ENCODE results near the gene FOXP1.

Gene FOXP1

DNA sequence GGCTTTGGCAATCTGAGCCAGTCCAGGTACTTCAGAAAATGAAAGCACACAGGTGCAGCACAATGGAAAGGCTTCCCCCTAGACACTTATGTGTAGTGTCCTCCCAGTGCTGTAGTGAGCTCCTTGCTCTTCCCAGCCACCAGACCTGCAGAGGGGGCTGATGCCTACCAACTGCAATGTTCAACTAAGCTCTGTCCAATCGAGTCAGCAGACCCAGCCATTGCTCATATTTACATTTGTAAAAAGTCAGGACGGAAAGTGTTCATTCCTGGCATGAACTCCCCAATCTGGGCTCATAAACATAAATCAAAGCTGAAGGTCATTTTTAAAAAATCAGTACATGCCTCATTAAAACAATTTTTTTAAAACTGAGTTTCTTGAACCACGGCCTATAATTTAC lies 73.0 kb downstream of the FOXP1 start:
- no peak for DNase-seq (ENCODE audit: low read depth in 3 of 3, low spot score in 1 of 3)

DNA sequence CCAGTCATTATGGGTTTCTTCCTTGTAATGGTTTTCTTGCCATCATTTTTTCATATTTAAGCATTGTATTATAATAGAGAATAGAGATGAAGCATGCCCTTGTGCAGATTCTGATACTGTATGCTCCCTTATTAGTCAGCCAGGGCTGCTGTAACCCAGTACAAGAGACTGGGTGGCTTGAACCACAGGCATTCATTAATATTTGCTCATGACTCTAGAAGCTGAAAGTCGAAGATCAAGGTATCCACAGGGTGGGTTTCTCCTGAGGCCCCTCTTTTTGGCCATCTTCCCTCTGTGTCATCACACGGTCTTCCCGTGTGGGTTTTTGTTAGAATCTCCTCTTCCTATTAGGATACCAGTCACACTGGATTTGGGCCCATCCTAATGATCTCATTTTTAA lies 74.5 kb downstream of the FOXP1 start:
- DNase-seq (ENCODE audit: low read depth in 3 of 3, low spot score in 1 of 3), result no peak

DNA sequence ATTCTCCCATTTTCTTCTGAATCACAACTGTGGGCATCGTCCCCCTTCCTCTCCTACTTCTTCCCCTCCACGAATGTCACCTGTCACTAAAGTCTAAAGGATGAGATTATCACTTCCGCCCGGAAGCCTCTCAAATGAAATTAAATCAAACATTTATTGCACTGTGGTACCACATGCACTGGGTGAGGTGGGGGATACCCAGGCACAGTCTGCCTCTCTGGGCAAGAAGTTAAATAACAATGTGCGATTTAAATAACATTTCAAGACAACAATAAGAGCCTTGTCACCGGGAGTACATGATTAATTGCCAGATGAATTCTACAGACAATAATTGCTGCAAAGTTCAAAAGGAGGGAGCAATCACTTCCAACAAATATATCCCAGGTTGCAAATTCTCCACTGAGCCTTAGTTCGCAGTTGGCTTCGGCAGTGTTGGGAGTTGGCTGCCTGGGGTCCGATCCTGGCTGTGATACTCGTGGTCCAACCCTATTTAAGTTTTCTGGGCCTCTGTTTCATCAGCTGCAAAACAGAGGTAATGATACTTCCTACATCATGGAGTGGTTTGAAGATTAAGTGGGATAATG lies 77.7 kb downstream of the FOXP1 start:
- no peak for DNase-seq (ENCODE audit: low read depth in 3 of 3, low spot score in 1 of 3)

- DNase-seq (ENCODE audit: low read depth in 3 of 3, low spot score in 1 of 3), result no peak
Observed at GRCh38 chr3:71504250-71505036, 79.1 kb downstream of the FOXP1 start.

DNA sequence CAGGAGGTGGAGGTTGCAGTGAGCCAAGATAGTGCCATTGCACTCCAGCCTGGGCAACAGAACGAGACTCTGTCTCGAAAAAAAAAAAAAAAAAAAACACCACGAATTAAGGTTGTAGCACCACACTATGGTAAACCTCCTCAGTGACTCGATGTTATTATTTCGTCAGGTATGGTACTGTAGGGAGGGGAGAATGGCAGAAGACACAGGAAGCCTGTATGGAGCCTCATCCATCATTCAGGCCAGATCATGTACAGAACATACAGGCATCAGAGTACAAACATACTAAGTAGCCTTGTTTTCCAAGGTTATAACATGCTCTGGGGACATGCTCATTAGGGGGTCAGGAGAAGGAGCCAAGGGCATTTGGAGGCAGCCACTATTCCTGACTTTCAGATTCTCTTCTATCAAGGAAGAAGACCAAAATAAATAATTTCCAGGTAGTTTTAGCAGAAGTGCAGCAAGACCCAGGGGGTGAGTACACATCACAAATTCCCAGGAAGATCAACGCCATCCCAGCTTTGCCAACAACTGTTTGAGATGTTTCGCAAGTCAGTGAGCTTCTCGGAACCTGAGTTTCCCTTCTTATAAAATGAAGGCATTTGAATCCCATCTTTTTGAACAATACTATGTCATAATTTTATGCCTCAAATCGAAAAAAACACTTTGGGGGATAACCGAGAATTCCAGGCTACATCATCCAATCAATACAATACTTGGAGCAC lies 79.8 kb downstream of the FOXP1 start:
- no peak for DNase-seq (ENCODE audit: low read depth in 3 of 3, low spot score in 1 of 3)

GRCh38 chr3:71502066-71502625 lies 81.4 kb downstream of the FOXP1 start:
- DNase-seq (ENCODE audit: low read depth in 3 of 3, low spot score in 1 of 3), result no peak

DNA sequence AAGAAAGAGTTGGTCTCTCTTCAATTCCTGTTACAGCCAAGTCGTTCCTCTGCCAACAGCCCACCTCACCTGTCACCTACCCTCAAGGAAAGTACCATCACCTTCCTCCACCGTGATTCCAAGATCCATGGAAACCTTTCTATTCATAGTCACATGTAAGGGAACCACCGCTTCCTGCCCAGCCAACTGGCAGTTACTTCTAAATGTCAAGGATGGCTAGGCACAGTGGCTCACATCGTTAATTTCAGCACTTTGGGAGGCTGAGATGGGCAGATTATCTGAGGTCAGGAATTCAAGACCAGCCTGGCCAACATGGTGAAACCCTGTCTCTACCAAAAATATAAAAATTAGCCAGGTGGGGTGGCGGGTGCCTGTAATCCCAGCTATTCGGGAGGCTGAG lies 82.8 kb downstream of the FOXP1 start:
- DNase-seq (ENCODE audit: low read depth in 3 of 3, low spot score in 1 of 3), result no peak

DNA sequence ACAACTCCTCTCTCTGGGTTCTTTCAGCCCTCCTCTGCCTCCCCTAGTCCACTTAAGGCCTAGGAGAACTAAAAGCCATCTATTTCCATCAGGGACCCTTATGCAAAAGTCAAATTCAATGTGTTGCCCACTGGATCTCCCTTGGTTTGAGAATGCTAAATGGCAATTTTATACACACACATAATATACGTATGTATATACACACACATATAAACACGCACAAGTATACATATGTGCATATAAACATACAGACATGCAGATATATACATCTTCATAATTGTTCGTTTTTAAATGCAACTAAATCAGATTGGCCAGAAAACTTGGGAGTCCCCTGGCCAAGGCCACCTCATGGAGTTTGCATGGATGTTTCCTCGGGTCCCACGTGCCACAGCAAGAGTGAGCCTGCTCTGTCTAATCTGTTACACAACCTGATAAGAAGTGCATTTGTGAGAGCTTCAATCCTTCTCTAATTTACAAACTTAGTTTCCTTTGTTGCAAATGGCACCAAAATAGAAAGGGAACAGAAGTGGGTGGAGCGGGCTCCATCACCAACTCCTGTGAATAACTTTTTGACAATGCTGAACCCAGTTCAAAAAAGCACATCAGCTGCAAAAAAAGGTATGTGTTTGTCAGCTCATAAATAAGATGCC lies 84.2 kb downstream of the FOXP1 start:
- DNase-seq (ENCODE audit: low read depth in 3 of 3, low spot score in 1 of 3), result no peak

DNA sequence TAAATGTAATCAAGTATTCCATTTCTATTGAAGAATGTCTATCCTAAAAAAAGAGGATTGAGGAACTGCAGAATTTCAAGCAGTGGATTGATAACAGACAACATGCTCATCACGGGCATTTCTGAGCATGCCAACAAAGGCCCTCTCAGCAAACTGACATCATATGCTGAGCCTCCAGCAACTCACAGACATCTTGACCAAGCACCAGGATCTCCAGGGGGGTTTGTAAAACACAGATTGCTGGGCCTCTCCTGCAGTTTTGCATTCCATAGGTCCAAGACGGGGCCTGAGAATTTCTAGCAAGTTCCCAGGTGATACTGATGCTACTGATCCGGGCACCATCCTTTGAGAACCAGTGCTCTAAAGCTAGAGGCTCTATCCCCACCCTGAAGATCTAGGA lies 85.0 kb downstream of the FOXP1 start:
- no peak for DNase-seq (ENCODE audit: low read depth in 3 of 3, low spot score in 1 of 3)

- no peak for DNase-seq (ENCODE audit: low read depth in 3 of 3, low spot score in 1 of 3)
Observed at GRCh38 chr3:71497971-71498444, 85.5 kb downstream of the FOXP1 start.

- no peak for DNase-seq (ENCODE audit: low read depth in 3 of 3, low spot score in 1 of 3)
Observed at GRCh38 chr3:71497367-71497897, 86.1 kb downstream of the FOXP1 start.

DNA sequence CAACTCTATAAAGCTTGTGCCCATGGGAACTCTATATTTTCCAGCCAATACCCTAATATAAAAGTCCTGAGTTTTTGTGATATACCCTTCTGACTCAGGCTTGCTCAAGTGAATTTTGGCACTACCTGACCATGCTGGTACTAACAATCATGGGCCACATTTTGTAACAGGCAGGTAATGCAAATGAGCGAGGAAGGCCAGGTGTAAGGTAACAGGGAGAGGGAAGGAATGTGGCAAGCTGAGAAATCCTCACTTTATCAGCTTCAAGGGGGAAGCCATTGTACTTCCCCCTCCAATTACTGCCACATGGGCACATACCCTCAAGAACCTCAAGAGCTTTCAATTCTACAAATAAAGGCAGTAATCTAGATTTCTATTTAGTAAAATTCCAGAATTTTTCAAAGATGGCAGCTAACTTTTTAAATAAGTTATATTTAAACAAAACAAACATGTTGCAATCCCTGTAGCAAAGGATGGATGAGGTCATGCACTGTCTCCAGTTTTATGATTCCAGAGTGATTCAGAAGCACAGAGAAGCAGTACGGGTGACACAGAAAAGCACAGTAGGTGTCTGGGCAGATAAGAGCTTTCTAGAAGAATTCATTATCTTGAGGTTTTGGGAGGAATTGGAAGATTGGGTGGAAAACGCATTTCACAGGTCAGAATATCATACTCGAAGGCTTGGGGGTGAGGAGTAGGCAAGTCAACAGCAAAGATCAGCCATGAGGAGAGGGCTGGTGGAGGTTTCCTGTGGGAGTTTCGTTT lies 87.6 kb downstream of the FOXP1 start:
- no peak for DNase-seq (ENCODE audit: low read depth in 3 of 3, low spot score in 1 of 3)

- no peak for DNase-seq (ENCODE audit: low read depth in 3 of 3, low spot score in 1 of 3)
Observed at GRCh38 chr3:71494212-71494611, 89.3 kb downstream of the FOXP1 start.

DNA sequence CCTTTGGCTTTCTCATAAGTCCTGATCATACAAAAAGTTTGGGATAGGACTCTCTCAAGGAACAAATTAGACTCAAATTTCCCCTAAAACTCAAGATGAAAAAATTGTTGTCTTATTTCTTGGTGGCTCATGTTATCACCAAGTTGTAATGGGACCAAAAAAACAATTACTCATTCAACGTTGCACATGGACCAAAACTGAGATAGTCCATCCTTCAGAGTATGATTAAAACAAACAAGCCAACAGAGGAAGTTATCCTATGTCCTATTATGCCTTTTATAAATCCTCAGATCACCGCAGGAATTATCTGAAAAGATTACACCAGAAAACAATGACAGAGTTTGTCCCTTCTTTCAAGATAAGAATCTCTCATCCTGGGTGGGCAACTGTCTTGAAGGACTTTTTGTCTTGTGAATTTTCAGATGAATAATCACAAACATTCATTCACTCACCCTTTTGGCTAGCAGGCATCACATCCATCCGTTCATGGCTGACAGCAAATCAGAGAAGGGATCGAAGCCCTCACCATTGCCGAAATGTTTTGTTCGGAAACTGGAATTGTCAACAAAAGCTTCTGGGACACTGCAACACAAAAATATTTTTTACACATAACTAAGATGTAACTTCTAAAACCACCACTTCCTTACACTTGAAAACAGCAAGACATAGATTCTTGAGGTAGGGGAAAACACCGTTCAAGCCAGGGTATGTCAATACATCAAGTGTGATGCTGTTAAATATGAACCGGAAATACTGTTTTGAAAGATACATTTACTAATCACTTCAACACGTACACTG lies 90.4 kb downstream of the FOXP1 start:
- DNase-seq (ENCODE audit: low read depth in 3 of 3, low spot score in 1 of 3), result no peak

DNA sequence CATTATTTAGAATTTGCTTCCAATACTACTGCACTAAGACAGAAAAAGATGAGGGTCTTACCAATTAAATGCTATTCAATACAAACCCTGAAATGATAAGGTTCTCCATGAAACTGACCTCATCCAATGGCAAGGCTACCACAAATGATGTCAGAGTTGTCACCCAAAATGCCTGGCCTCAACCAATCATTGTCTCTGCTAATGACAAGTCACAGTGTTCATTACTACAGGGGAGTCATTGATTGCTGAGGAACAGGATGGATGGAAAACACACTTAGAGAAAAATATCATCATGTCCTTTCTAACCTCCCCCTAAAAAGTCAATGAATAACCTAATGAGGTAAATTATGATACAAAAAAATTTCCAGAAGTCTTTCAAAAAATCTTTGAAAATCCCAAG lies 91.0 kb downstream of the FOXP1 start:
- no peak for DNase-seq (ENCODE audit: low read depth in 3 of 3, low spot score in 1 of 3)

DNA sequence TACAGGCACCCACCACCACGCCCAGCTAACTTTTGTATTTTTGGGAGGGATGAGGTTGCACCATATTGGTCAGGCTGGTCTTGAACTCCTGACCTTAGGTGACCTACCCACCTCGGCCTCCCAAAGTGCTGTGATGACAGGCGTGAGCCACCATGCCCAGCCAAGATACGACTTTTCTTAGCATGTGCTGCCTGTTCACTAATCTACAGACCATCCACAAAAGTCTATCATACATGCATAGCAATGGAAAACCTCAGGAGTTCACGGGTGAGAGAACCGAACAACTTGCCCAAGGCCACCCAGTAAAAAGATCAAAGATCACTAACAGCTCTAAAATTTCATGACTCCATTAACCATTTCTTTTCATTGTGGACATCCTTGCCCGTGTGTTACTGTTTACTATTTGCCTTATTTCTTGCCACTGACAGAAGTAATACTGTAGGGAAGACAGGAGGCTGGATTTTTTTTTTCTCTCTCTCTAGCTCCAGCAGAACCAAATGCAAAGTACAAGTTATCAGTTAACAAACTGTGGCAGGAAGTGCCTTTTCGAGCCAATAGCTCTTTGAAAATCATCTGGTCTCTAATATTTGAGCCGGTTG lies 92.3 kb downstream of the FOXP1 start:
- DNase-seq (ENCODE audit: low read depth in 3 of 3, low spot score in 1 of 3), result no peak

DNA sequence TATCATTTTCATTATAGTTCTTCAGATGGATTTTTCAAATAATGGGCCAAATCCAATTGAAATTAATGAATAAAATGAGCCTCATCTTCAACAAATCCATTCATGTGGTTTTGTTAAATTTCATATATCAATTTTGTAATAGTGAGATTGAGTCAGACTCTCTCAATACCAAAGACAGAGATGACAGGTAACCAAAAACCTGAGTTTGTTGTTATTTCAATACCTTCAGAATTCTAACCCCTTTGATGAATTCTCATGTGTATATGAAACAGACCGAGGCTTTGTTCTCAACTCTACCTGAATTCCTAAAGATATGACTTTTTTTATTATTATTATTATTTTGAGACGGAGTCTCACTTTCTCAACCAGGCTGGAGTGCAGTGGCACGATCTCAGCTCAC lies 92.8 kb downstream of the FOXP1 start:
- no peak for DNase-seq (ENCODE audit: low read depth in 3 of 3, low spot score in 1 of 3)

DNA sequence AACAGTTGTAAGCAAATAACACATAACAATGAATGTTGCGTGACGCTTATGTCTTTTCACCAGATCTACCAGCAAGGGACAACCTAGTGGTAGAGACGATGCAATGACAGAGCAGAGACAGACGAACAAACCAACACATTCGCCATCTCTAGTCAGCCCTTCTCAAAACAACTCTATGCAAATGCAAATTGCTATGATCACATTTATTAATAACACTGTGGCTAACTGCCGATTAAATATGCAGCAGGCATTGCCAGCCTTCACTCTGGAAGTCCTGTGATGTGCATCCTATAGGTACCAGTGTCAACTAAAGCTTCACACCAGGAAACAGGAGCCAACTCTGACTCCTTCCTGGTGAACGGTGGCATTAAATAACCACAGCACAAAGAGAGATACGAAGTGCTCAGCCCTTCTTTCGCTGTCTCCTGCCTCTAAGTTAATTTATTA lies 94.2 kb downstream of the FOXP1 start:
- no peak for DNase-seq (ENCODE audit: low read depth in 3 of 3, low spot score in 1 of 3)

DNA sequence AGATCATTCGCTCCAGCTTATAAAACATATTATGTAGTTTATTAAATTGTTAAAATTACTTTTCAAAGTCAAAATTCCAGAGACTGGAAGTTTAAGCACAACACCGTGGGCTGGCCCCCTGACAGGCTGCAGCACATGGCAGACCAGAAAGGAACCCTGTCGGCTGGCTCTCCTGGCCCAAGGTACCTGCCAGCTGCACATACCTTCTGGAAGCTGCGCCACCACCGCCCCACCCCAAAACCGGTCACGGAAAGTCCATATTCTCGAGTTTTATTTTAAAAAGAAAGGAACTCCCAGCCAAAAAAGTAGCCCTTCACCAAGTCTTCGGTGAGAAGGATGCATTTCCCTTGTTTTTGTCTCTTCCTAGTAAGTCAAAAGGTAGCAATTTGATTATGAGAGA lies 94.6 kb downstream of the FOXP1 start:
- no peak for DNase-seq (ENCODE audit: low read depth in 3 of 3, low spot score in 1 of 3)
